Panc1 (cell line): ENCODE data around the gene LRRC8E. TPM values are rescaled to one million over a fixed set of nuclear protein-coding genes. Genes with fewer than 3 reads are reported as not detected.
A peak's percentile ranks its signal among the peaks of the same experiment; 100 is the strongest.

ENCODE experiments used
- ATAC-seq: fragments of 200-7000 bp; cut with Tn5 transposase; 2 replicates; pipeline ENCODE4 v1.9.1; 2020; ENCODE audit warnings: mild to moderate bottlenecking, moderate library complexity
- BruUV-seq: library from RNA; stranded (reverse); fragments of 400-500 nt; replicated peaks from 2 replicates; lab custom pipeline; 2021; lab: Mats Ljungman, UMichigan
- CTCF ChIA-PET: fragments of 300-600 bp; sonication (Branson Sonifier 250); formaldehyde crosslinking; loops from one replicate; lab custom pipeline; 2022; ENCODE audit warnings: antibody characterized with exemption; lab: Charles Lee
- POLR2A ChIA-PET: fragments of 300-600 bp; sonication (Branson Sonifier 250); formaldehyde crosslinking; loops from one replicate; lab custom pipeline; 2022; ENCODE audit warnings: antibody characterized with exemption; lab: Charles Lee
- DNase-seq: peaks from one replicate; pipeline ENCODE4 v3.0.0-alpha.2; 2010; ENCODE audit warnings: low read depth, low spot score
- H3K27ac ChIP-seq: 2 replicates; pipeline ENCODE4 v1.5.1; 2011; ENCODE audit warnings: mild to moderate bottlenecking, low read length, inconsistent platforms
- H3K27me3 ChIP-seq: fragments of 200-500 bp; sonication (Bioruptor generic); 2 replicates; pipeline ENCODE4 v1.6.0; 2014; ENCODE audit warnings: low read length, inconsistent platforms; ENCODE audit not compliant: control insufficient read depth, insufficient read depth
- H3K36me3 ChIP-seq: fragments of 200-500 bp; sonication (Bioruptor generic); 2 replicates; pipeline ENCODE4 v1.5.1; 2014; ENCODE audit warnings: inconsistent platforms, mild to moderate bottlenecking, low read length, moderate library complexity; ENCODE audit not compliant: control insufficient read depth, insufficient read depth
- H3K4me1 ChIP-seq: 2 replicates; pipeline ENCODE4 v1.5.1; 2011; ENCODE audit warnings: inconsistent platforms, mild to moderate bottlenecking, low read length, moderate library complexity; ENCODE audit not compliant: control insufficient read depth, insufficient read depth
- H3K4me3 ChIP-seq, 2 experiments: 2 replicates each; pipeline ENCODE4 v1.5.1; 2011 to 2012; ENCODE audit warnings: low read depth in 2 of 2, low read length in 2 of 2, mild to moderate bottlenecking in 2 of 2, inconsistent platforms in 1 of 2, moderate library complexity in 1 of 2
- H3K9me3 ChIP-seq: fragments of 200-500 bp; sonication (Bioruptor generic); 2 replicates; pipeline ENCODE4 v1.5.1; 2014; ENCODE audit warnings: low read depth, mild to moderate bottlenecking, inconsistent platforms, low read length, moderate library complexity; ENCODE audit not compliant: control insufficient read depth, insufficient read depth
- POLR2AphosphoS5 ChIP-seq: IDR thresholded peaks from 2 replicates; pipeline ENCODE4 v1.6.1; 2012; ENCODE audit warnings: mild to moderate bottlenecking, low read depth, low read length, moderate library complexity
- SIN3A ChIP-seq: IDR thresholded peaks from 2 replicates; pipeline ENCODE4 v1.6.1; 2012; ENCODE audit warnings: low read depth, mild to moderate bottlenecking, low read length, moderate library complexity, borderline replicate concordance; ENCODE audit not compliant: insufficient read depth
- TCF7L2 ChIP-seq: IDR thresholded peaks from 2 replicates; pipeline ENCODE4 v1.6.1; 2011; ENCODE audit warnings: mild to moderate bottlenecking, low read depth, low read length, inconsistent platforms
- in situ Hi-C: cut with HindIII; loops from 2 replicates; pipeline ENCODE4 v1.10.0; 2016; ENCODE audit warnings: low sequenced_read_pairs, low pct_unique_long_range_greater_than_20kb
- intact Hi-C: fragments of 100-400 bp; cut with micrococcal nuclease; formaldehyde crosslinking; loops from one replicate; pipeline ENCODE4 v1.10.0; 2022; ENCODE audit not compliant: unreplicated experiment
- total RNA-seq: library from RNA; stranded (reverse); gene quantifications from one replicate; pipeline ENCODE4 v1.2.1, GENCODE V29; 2021; ENCODE audit not compliant: unreplicated experiment
- TF ChIP-seq, protein P1 (sequence below): fragments of 450-650 bp; IDR thresholded peaks from 2 replicates; pipeline ENCODE4 v1.5.1; 2017; ENCODE audit warnings: mild to moderate bottlenecking
- TF ChIP-seq, protein P2 (sequence below), 2 experiments: IDR thresholded peaks; 2 replicates each; pipeline ENCODE4 v1.6.1; 2011 to 2012; ENCODE audit warnings: low read depth in 2 of 2, control low read depth in 1 of 2, low read length in 1 of 2, mild to moderate bottlenecking in 1 of 2, moderate library complexity in 1 of 2; ENCODE audit not compliant: insufficient read depth in 1 of 2

The LRRC8E gene
- total RNA-seq, 1 experiment from 2014 or later = 5.0 TPM

GRCh38 chr19:7947939-7948338, 59.6 kb downstream of the LRRC8E start:
- intact Hi-C loops = no loop called here

More at GRCh38 chr19:7947939-7948338, 59.6 kb downstream of the LRRC8E start:
- TF ChIP-seq, protein P1, sequence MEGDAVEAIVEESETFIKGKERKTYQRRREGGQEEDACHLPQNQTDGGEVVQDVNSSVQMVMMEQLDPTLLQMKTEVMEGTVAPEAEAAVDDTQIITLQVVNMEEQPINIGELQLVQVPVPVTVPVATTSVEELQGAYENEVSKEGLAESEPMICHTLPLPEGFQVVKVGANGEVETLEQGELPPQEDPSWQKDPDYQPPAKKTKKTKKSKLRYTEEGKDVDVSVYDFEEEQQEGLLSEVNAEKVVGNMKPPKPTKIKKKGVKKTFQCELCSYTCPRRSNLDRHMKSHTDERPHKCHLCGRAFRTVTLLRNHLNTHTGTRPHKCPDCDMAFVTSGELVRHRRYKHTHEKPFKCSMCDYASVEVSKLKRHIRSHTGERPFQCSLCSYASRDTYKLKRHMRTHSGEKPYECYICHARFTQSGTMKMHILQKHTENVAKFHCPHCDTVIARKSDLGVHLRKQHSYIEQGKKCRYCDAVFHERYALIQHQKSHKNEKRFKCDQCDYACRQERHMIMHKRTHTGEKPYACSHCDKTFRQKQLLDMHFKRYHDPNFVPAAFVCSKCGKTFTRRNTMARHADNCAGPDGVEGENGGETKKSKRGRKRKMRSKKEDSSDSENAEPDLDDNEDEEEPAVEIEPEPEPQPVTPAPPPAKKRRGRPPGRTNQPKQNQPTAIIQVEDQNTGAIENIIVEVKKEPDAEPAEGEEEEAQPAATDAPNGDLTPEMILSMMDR = no peak
- no peak for TF ChIP-seq SIN3A
- 0 out of 2 replicates have a peak, but pooled peaks have one; percentile 22 for TF ChIP-seq POLR2AphosphoS5
- TF ChIP-seq, protein P2, sequence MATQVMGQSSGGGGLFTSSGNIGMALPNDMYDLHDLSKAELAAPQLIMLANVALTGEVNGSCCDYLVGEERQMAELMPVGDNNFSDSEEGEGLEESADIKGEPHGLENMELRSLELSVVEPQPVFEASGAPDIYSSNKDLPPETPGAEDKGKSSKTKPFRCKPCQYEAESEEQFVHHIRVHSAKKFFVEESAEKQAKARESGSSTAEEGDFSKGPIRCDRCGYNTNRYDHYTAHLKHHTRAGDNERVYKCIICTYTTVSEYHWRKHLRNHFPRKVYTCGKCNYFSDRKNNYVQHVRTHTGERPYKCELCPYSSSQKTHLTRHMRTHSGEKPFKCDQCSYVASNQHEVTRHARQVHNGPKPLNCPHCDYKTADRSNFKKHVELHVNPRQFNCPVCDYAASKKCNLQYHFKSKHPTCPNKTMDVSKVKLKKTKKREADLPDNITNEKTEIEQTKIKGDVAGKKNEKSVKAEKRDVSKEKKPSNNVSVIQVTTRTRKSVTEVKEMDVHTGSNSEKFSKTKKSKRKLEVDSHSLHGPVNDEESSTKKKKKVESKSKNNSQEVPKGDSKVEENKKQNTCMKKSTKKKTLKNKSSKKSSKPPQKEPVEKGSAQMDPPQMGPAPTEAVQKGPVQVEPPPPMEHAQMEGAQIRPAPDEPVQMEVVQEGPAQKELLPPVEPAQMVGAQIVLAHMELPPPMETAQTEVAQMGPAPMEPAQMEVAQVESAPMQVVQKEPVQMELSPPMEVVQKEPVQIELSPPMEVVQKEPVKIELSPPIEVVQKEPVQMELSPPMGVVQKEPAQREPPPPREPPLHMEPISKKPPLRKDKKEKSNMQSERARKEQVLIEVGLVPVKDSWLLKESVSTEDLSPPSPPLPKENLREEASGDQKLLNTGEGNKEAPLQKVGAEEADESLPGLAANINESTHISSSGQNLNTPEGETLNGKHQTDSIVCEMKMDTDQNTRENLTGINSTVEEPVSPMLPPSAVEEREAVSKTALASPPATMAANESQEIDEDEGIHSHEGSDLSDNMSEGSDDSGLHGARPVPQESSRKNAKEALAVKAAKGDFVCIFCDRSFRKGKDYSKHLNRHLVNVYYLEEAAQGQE (IDR thresholded peaks at IDR 0.05; ENCODE audit: insufficient read depth in 1 of 2, low read depth in 2 of 2, low read length in 1 of 2) = no peak
- no peak for TF ChIP-seq TCF7L2
- no TSS peak for BruUV-seq
- H3K4me1 ChIP-seq = no peaks in the 10 kb centered on the region
- no peak overlapping the region for H3K27ac ChIP-seq
- ATAC-seq (no peak), DNase-seq (no peak)
- ChIA-PET POLR2A (interaction anchor here (0.6 kb wide), 1 partner anchor 21 kb away, joined by 10 read pairs; no protein-coding TSS in a partner anchor), CTCF (no interaction called here)
- H3K9me3 ChIP-seq = no peaks in the 10 kb centered on the region
- in situ Hi-C loops = no loop called here
- H3K27me3 ChIP-seq = no peaks in the 10 kb centered on the region
- H3K36me3 ChIP-seq = peaks cover 4% of the 10 kb centered on the region; the same call in 1 of the 2 replicates
- H3K4me3 ChIP-seq = no peak overlapping the region

Other genes starting within 250 kb of the LRRC8E start
- not detected for gene RETN, start 219.5 kb upstream of the LRRC8E start, total RNA-seq
- not detected for gene MCEMP1, start 211.4 kb upstream of the LRRC8E start, total RNA-seq
- gene TRAPPC5, start 207.7 kb upstream of the LRRC8E start, total RNA-seq = 101 TPM
- 0.15 TPM for gene FCER2, start 186.4 kb upstream of the LRRC8E start, total RNA-seq
- not detected for gene CLEC4G, start 156.4 kb upstream of the LRRC8E start, total RNA-seq
- not detected for gene CD209, start 141.0 kb upstream of the LRRC8E start, total RNA-seq
- gene CLEC4M, start 125.3 kb upstream of the LRRC8E start, total RNA-seq = not detected
- 6.4 TPM for gene EVI5L, start 58.3 kb upstream of the LRRC8E start, total RNA-seq
- gene PRR36, start 14.1 kb upstream of the LRRC8E start, total RNA-seq = 3.7 TPM
- 32.9 TPM for gene MAP2K7, start 15.4 kb downstream of the LRRC8E start, total RNA-seq
- 12.5 TPM for gene TGFBR3L, start 26.3 kb downstream of the LRRC8E start, total RNA-seq
- 63.0 TPM for gene SNAPC2, start 31.8 kb downstream of the LRRC8E start, total RNA-seq
- gene CTXN1, start 37.6 kb downstream of the LRRC8E start, total RNA-seq = 89.4 TPM
- gene TIMM44, start 55.2 kb downstream of the LRRC8E start, total RNA-seq = 105 TPM
- 123 TPM for gene ELAVL1, start 117.1 kb downstream of the LRRC8E start, total RNA-seq
- gene CCL25, start 164.2 kb downstream of the LRRC8E start, total RNA-seq = not detected